ENCODE data around the gene NPY4R.
"Not testable (repeated sequence)": the region's sequence is repeated elsewhere in the genome, so short reads cannot be mapped to it uniquely, and the experiment has no call there.

GRCh38 chr10:46455992-46456391 lies 9.8 kb downstream of the NPY4R start:
- not testable (repeated sequence) for TF ChIP-seq CTCF (conservative IDR thresholded peaks at IDR 0.05; ENCODE audit: low read length); EZH2phosphoT487 (IDR thresholded peaks at IDR 0.05; ENCODE audit: borderline replicate concordance, low read depth, low read length)

Measured in OCI-LY7 (cell line).